Measurements from ENCODE around the gene ALX3.

GRCh38 chr1:110038271-110038670, 32.2 kb downstream of the ALX3 start:
- TF ChIP-seq POLR2AphosphoS5 (IDR thresholded peaks at IDR 0.05; ENCODE audit: low read depth, low read length): no peak
- TF ChIP-seq TAF1 (IDR thresholded peaks at IDR 0.05; ENCODE audit: borderline replicate concordance, insufficient read depth, low read length): no peak

Measured in PFSK-1 (cell line).